ENCODE results near the gene VAC14. TPM values are rescaled to one million over a fixed set of nuclear protein-coding genes. Genes with fewer than 3 reads are reported as not detected.

The VAC14 gene
- polyA plus RNA-seq, 2 of the 4 experiments (the other 2 are of a cell fraction): 25.3 to 27.0 TPM

- TF ChIP-seq EHF (CRISPR knock-in tag; IDR thresholded peaks at IDR 0.05) (no peak), MYC (IDR thresholded peaks at IDR 0.05; ENCODE audit: borderline replicate concordance, low read length) (no peak), ESRRA (IDR thresholded peaks at IDR 0.05; ENCODE audit: borderline replicate concordance, low read length) (no peak), CTCF (IDR thresholded peaks at IDR 0.05) (no peak), ZSCAN20 (CRISPR knock-in tag; IDR thresholded peaks at IDR 0.05) (no peak), TP53 (CRISPR knock-in tag; IDR thresholded peaks at IDR 0.05) (no peak), EHMT2 (IDR thresholded peaks at IDR 0.05; ENCODE audit: low read depth) (no peak), RFX5 (IDR thresholded peaks at IDR 0.05) (no peak), GATA3 (IDR thresholded peaks at IDR 0.05; ENCODE audit: borderline replicate concordance) (no peak), E2F6 (IDR thresholded peaks at IDR 0.05; ENCODE audit: borderline replicate concordance, low read depth) (no peak), RCOR1 (IDR thresholded peaks at IDR 0.05; ENCODE audit: low read depth, low read length) (no peak), POLR2A (IDR thresholded peaks at IDR 0.05; ENCODE audit: low read length) (no peak), FOSL2 (IDR thresholded peaks at IDR 0.05) (no peak), FOSL2 (CRISPR knock-in tag; IDR thresholded peaks at IDR 0.05) (no peak), REST (IDR thresholded peaks at IDR 0.05) (no peak), BCL3 (IDR thresholded peaks at IDR 0.05) (no peak), CBX8 (IDR thresholded peaks at IDR 0.05) (no peak), HOXB13 (CRISPR knock-in tag; IDR thresholded peaks at IDR 0.05; ENCODE audit: low read depth) (no peak)
- Histone ChIP-seq H3K27ac (peak overlapping the region; percentile 80 to 88; a peak in 5 of 6 replicates), H3K4me1 (peaks cover 28% of the 10 kb centered on the region), H3K4me3 (no peak overlapping the region), H3K4me2 (no peak overlapping the region), H3K9me3 (no peaks in the 10 kb centered on the region)
- ATAC-seq (no peak), DNase-seq (ENCODE audit: low read depth in 1 of 2, low spot score in 1 of 2) (no peak), FAIRE-seq (no peak)
- 90% methylated on average over 9 of the region's 9 CpGs for WGBS (ENCODE audit: missing lambda C conversion rate)
- ChIA-PET CTCF (interaction anchor here (1.1 to 7.8 kb wide), 6 partner anchors 11 to 105 kb away, joined by 3 to 112 read pairs (median 5); no protein-coding TSS in a partner anchor), POLR2A (no interaction called here)
These were observed 41.3 kb downstream of the VAC14 start for GRCh38 chr16:70759666-70760065.

- Histone ChIP-seq H3K27ac (0 out of 6 replicates have a peak overlapping the region, but pooled peaks of 1 of the 2 experiments have one; percentile 17), H3K4me2 (no peak overlapping the region), H3K4me1 (peaks cover 28% of the 10 kb centered on the region), H3K9me3 (no peaks in the 10 kb centered on the region), H3K4me3 (no peak overlapping the region)
- TF ChIP-seq BHLHE40 (IDR thresholded peaks at IDR 0.05; ENCODE audit: low read depth, low read length) (no peak), KDM1A (IDR thresholded peaks at IDR 0.05; ENCODE audit: low read depth) (no peak), NPAS2 (CRISPR knock-in tag; IDR thresholded peaks at IDR 0.05; ENCODE audit: borderline replicate concordance) (no peak), CHD4 (IDR thresholded peaks at IDR 0.05; ENCODE audit: borderline replicate concordance) (no peak), HOXB5 (CRISPR knock-in tag; IDR thresholded peaks at IDR 0.05) (no peak), NR3C1 (IDR thresholded peaks at IDR 0.05) (no peak), TP53 (CRISPR knock-in tag; IDR thresholded peaks at IDR 0.05) (no peak), KDM5A (IDR thresholded peaks at IDR 0.05) (no peak)
- POLR2A ChIA-PET: no interaction called here
- 90% methylated on average over 10 of the region's 10 CpGs for WGBS (ENCODE audit: missing lambda C conversion rate)
- FAIRE-seq: no peak
- no peak for ATAC-seq
- no peak for DNase-seq (ENCODE audit: low read depth in 1 of 2, low spot score in 1 of 2)
- CTCF ChIA-PET: interaction anchor here (1.5 to 7.8 kb wide), 3 partner anchors 12 to 79 kb away, joined by 5 to 112 read pairs (median 12); no protein-coding TSS in a partner anchor
These were observed 42.2 kb downstream of the VAC14 start for GRCh38 chr16:70758786-70759185.

Measured in A549 (cell line).